Trophoblast cell (in vitro differentiated cells and primary cell): ENCODE results near the gene KIRREL3.
A peak's percentile ranks its signal among the peaks of the same experiment; 100 is the strongest.

Experiments
- DNase-seq, 2 donors: peaks; one replicate each; pipeline ENCODE4 v3.0.0-alpha.2; 2016
- H2AFZ ChIP-seq: 2 replicates; pipeline ENCODE4 v1.6.1; 2013; ENCODE audit warnings: low read length, moderate library complexity, mild to moderate bottlenecking; ENCODE audit not compliant: insufficient read depth, poor library complexity
- H2AK5ac ChIP-seq: 2 replicates; pipeline ENCODE4 v1.6.1; 2013; ENCODE audit warnings: mild to moderate bottlenecking, low read length
- H2BK120ac ChIP-seq: 2 replicates; pipeline ENCODE4 v1.6.1; 2013; ENCODE audit warnings: low read length, mild to moderate bottlenecking, moderate library complexity; ENCODE audit not compliant: insufficient read depth, poor library complexity
- H2BK12ac ChIP-seq: 2 replicates; pipeline ENCODE4 v1.6.1; 2013; ENCODE audit warnings: mild to moderate bottlenecking, low read length, moderate library complexity
- H2BK5ac ChIP-seq: 2 replicates; pipeline ENCODE4 v1.6.1; 2013; ENCODE audit warnings: low read length, low read depth, moderate library complexity, mild to moderate bottlenecking; ENCODE audit not compliant: poor library complexity
- H3K14ac ChIP-seq: 2 replicates; pipeline ENCODE4 v1.6.1; 2013; ENCODE audit warnings: mild to moderate bottlenecking, low read length
- H3K18ac ChIP-seq: 2 replicates; pipeline ENCODE4 v1.6.1; 2013; ENCODE audit warnings: mild to moderate bottlenecking, low read length
- H3K23ac ChIP-seq: 2 replicates; pipeline ENCODE4 v1.6.1; 2013; ENCODE audit warnings: low read length
- H3K27ac ChIP-seq: 2 replicates; pipeline ENCODE4 v1.5.1; 2013; ENCODE audit warnings: low read depth, mild to moderate bottlenecking, inconsistent platforms, low read length, moderate library complexity
- H3K27me3 ChIP-seq: 2 replicates; pipeline ENCODE4 v1.6.1; 2013; ENCODE audit warnings: inconsistent platforms, mild to moderate bottlenecking, low read length, moderate library complexity; ENCODE audit not compliant: insufficient read depth
- H3K36me3 ChIP-seq, 2 experiments: 1 replicate in 1 of 2; 2 replicates in 1 of 2; pipeline ENCODE4 v1.6.1; 2013; ENCODE audit warnings: low read length in 2 of 2, mild to moderate bottlenecking in 2 of 2, moderate library complexity in 1 of 2; ENCODE audit not compliant: insufficient read depth in 2 of 2, control insufficient read depth in 1 of 2
- H3K4ac ChIP-seq: 2 replicates; pipeline ENCODE4 v1.6.1; 2013; ENCODE audit warnings: low read depth, mild to moderate bottlenecking, low read length, moderate library complexity
- H3K4me1 ChIP-seq, 2 experiments: 1 replicate in 1 of 2; 2 replicates in 1 of 2; pipeline ENCODE4 v1.6.1; 2013; ENCODE audit warnings: low read length in 2 of 2, mild to moderate bottlenecking in 2 of 2, moderate library complexity in 1 of 2; ENCODE audit not compliant: insufficient read depth in 2 of 2, control insufficient read depth in 1 of 2
- H3K4me2 ChIP-seq: 2 replicates; pipeline ENCODE4 v1.6.1; 2013; ENCODE audit warnings: inconsistent platforms, mild to moderate bottlenecking, low read length, moderate library complexity
- H3K4me3 ChIP-seq: 2 replicates; pipeline ENCODE4 v1.5.1; 2013; ENCODE audit warnings: mild to moderate bottlenecking, low read depth, low read length, inconsistent platforms
- H3K79me1 ChIP-seq: one replicate; pipeline ENCODE4 v1.6.1; 2013; ENCODE audit warnings: low read length
- H3K79me2 ChIP-seq: 2 replicates; pipeline ENCODE4 v1.6.1; 2013; ENCODE audit warnings: low read length, mild to moderate bottlenecking; ENCODE audit not compliant: control insufficient read depth, insufficient read depth, poor library complexity
- H3K9ac ChIP-seq: 2 replicates; pipeline ENCODE4 v1.6.1; 2013; ENCODE audit warnings: mild to moderate bottlenecking, low read length
- H3K9me3 ChIP-seq: 2 replicates; pipeline ENCODE4 v1.6.1; 2013; ENCODE audit warnings: low read depth, mild to moderate bottlenecking, control low read depth, inconsistent platforms, low read length; ENCODE audit not compliant: insufficient read depth
- H4K12ac ChIP-seq: 2 replicates; pipeline ENCODE4 v1.6.1; 2013; ENCODE audit warnings: low read depth, mild to moderate bottlenecking, low read length, moderate library complexity
- H4K8ac ChIP-seq: 2 replicates; pipeline ENCODE4 v1.6.1; 2013; ENCODE audit warnings: low read depth, mild to moderate bottlenecking, low read length, moderate library complexity
- H4K91ac ChIP-seq: one replicate; pipeline ENCODE4 v1.6.1; 2013; ENCODE audit warnings: low read depth, mild to moderate bottlenecking, low read length, moderate library complexity
- WGBS: extraction: QIAGEN DNeasy Blood & Tissue Kit; methylation state at CpG from one replicate; pipeline ENCODE4 v1.1.7; 2013; ENCODE audit warnings: missing lambda C conversion rate; ENCODE audit not compliant: insufficient read length, insufficient coverage; ENCODE audit errors: extremely low coverage; 5-methylcytosine and 5-hydroxymethylcytosine counted together

KIRREL3 gene

DNA sequence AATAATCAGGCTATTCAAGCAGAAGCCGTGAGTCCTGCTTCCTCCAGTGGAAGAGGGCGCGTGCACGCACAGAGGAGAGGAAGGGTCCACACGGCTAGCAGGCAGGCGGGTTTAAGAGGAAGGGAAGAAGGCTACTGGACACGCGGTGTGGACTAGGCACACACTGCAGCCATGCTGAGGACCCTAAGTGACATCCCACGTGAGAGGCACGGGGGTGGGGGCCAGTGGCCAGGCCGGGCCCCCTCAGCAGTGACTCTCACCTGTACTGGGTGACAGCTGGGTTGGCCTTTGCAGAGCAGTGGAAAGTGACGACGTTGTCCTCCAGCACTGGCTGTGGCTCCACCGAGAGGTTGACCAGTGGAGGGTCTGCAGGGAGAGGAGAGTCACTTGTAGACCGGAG, 544.5 kb downstream of the KIRREL3 start:
- Histone ChIP-seq H3K4me3 (no peak overlapping the region), H3K27me3 (no peaks in the 10 kb centered on the region), H3K36me3 (no peaks in the 10 kb centered on the region), H3K79me2 (no peaks in the 10 kb centered on the region), H2BK120ac (no peak overlapping the region), H3K14ac (no peak overlapping the region), H3K27ac (no peak overlapping the region), H3K9me3 (peaks cover 5% of the 10 kb centered on the region), H4K91ac (no peak overlapping the region), H3K4ac (no peak overlapping the region), H4K12ac (no peak overlapping the region), H3K9ac (no peak overlapping the region), H3K79me1 (no peaks in the 10 kb centered on the region), H2AK5ac (no peak overlapping the region), H2BK5ac (no peak overlapping the region), H3K23ac (no peak overlapping the region), H3K18ac (no peak overlapping the region), H4K8ac (no peak overlapping the region), H3K4me1 (no peaks in the 10 kb centered on the region), H2BK12ac (no peak overlapping the region), H3K4me2 (no peak overlapping the region), H2AFZ (no peak overlapping the region)
- WGBS = no CpG with 5 or more reads among the region's 15 CpGs
- no peak for DNase-seq

- no peak overlapping the region for H3K14ac ChIP-seq
- H3K23ac ChIP-seq = no peak overlapping the region
- H2BK120ac ChIP-seq = no peak overlapping the region
- no peaks in the 10 kb centered on the region for H3K79me1 ChIP-seq
- no peaks in the 10 kb centered on the region for H3K79me2 ChIP-seq
- H4K12ac ChIP-seq = no peak overlapping the region
- no peak overlapping the region for H3K27ac ChIP-seq
- H2AFZ ChIP-seq = no peak overlapping the region
- no peak overlapping the region for H3K4me3 ChIP-seq
- no peaks in the 10 kb centered on the region for H3K4me1 ChIP-seq
- H3K27me3 ChIP-seq = no peaks in the 10 kb centered on the region
- H4K91ac ChIP-seq = no peak overlapping the region
- no peak overlapping the region for H3K18ac ChIP-seq
- no peak overlapping the region for H4K8ac ChIP-seq
- peaks cover 20% of the 10 kb centered on the region for H3K9me3 ChIP-seq
- H3K36me3 ChIP-seq = no peaks in the 10 kb centered on the region
- H3K9ac ChIP-seq = no peak overlapping the region
- no peak overlapping the region for H3K4ac ChIP-seq
- H2BK12ac ChIP-seq = no peak overlapping the region
- no peak for DNase-seq
- H2AK5ac ChIP-seq = no peak overlapping the region
- WGBS = no CpG with 5 or more reads among the region's 24 CpGs
- H3K4me2 ChIP-seq = no peak overlapping the region
- H2BK5ac ChIP-seq = no peak overlapping the region
These were observed 548.1 kb downstream of the KIRREL3 start for GRCh38 chr11:126452241-126453101.

DNA sequence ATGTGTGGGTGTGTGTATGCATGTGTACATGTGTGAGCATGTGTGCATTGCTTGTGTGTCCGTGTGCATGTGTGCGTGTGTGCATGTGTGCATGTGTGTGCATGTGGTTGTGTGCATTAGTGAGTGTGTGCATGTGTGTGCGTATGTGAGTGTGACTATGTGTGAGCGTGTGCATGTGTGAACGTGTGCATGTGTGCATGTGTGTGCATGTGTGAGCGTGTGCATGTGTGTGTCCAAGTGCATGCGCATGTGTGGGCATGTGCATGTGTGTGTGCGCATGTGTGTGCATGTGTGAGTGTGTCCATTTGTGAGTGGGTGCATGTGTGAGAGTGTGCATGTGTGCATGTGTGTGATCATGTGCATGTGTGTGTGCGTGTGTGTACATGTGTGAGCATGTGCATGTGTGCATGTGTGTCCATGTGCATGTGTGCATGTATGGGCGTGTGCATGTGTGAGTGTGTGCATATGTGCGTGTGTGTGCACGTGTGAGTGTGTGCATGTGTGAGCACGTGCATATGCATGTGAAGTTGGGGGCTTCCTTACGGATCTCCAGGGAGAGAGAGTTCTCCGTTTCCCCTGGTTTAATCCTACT, 549.3 kb downstream of the KIRREL3 start:
- Histone ChIP-seq H3K4ac (no peak overlapping the region), H4K8ac (no peak overlapping the region), H4K91ac (no peak overlapping the region), H2AFZ (no peak overlapping the region), H3K4me2 (no peak overlapping the region), H3K18ac (no peak overlapping the region), H2AK5ac (no peak overlapping the region), H2BK5ac (no peak overlapping the region), H2BK12ac (no peak overlapping the region), H3K9me3 (peaks cover 20% of the 10 kb centered on the region), H3K4me1 (no peaks in the 10 kb centered on the region), H3K79me1 (no peaks in the 10 kb centered on the region), H2BK120ac (no peak overlapping the region), H4K12ac (no peak overlapping the region), H3K27me3 (no peaks in the 10 kb centered on the region), H3K4me3 (peak overlapping the region; percentile 63), H3K79me2 (no peaks in the 10 kb centered on the region), H3K9ac (no peak overlapping the region), H3K14ac (no peak overlapping the region), H3K23ac (no peak overlapping the region), H3K36me3 (no peaks in the 10 kb centered on the region), H3K27ac (no peak overlapping the region)
- no CpG with 5 or more reads among the region's 15 CpGs for WGBS
- DNase-seq = no peak

GRCh38 chr11:126450806-126451205, 549.8 kb downstream of the KIRREL3 start:
- H3K9me3 ChIP-seq = peaks cover 20% of the 10 kb centered on the region
- no peak overlapping the region for H2AK5ac ChIP-seq
- no peak overlapping the region for H2BK12ac ChIP-seq
- H3K14ac ChIP-seq = no peak overlapping the region
- no peak overlapping the region for H2BK120ac ChIP-seq
- H3K4me2 ChIP-seq = no peak overlapping the region
- no peaks in the 10 kb centered on the region for H3K79me2 ChIP-seq
- H3K27me3 ChIP-seq = no peaks in the 10 kb centered on the region
- no CpG with 5 or more reads among the region's 11 CpGs for WGBS
- H4K12ac ChIP-seq = no peak overlapping the region
- no peak overlapping the region for H4K91ac ChIP-seq
- H2AFZ ChIP-seq = no peak overlapping the region
- H3K4ac ChIP-seq = no peak overlapping the region
- H3K79me1 ChIP-seq = no peaks in the 10 kb centered on the region
- H3K36me3 ChIP-seq = no peaks in the 10 kb centered on the region
- H2BK5ac ChIP-seq = no peak overlapping the region
- no peak overlapping the region for H3K23ac ChIP-seq
- DNase-seq = no peak
- no peak overlapping the region for H3K27ac ChIP-seq
- H3K9ac ChIP-seq = no peak overlapping the region
- H3K4me1 ChIP-seq = no peaks in the 10 kb centered on the region
- no peak overlapping the region for H3K18ac ChIP-seq
- peak overlapping the region; percentile 63 for H3K4me3 ChIP-seq
- H4K8ac ChIP-seq = no peak overlapping the region
